B cell (primary cell): ENCODE results near the gene ULK4. TPM values are rescaled to one million over a fixed set of nuclear protein-coding genes. Genes with fewer than 3 reads are reported as not detected.

Experiments
- ATAC-seq: fragments of 200-7000 bp; cut with Tn5 transposase; one replicate; pipeline ENCODE4 v1.10.0; 2021; ENCODE audit warnings: low read depth, mild to moderate bottlenecking, moderate number of reproducible peaks, moderate library complexity
- CTCF ChIA-PET: fragments of 350-600 bp; sonication (Branson Sonifier 250); formaldehyde crosslinking; loops from one replicate; lab custom pipeline; 2021; ENCODE audit warnings: antibody characterized with exemption, inconsistent platforms; lab: Charles Lee
- POLR2A ChIA-PET: fragments of 350-600 bp; sonication (Branson Sonifier 250); formaldehyde crosslinking; loops from one replicate; lab custom pipeline; 2021; ENCODE audit warnings: antibody characterized with exemption; lab: Charles Lee
- DNase-seq: peaks from one replicate; pipeline ENCODE4 v3.0.0; 2013
- H2AFZ ChIP-seq: 2 replicates; pipeline ENCODE4 v1.6.1; 2012; ENCODE audit warnings: mild to moderate bottlenecking, low read depth, low read length; ENCODE audit not compliant: insufficient read depth, poor library complexity, severe bottlenecking
- H3K27ac ChIP-seq, 2 donors: 1 replicate in 1 of 2; 2 replicates in 1 of 2; pipeline ENCODE4 v1.5.1; 2012 to 2013; ENCODE audit warnings: low read length in 2 of 2, mild to moderate bottlenecking in 2 of 2, moderate library complexity in 1 of 2
- H3K27me3 ChIP-seq, 4 experiments: fragments of 200-600 bp in 1 of 4; sonication (generic) in 1 of 4; replicated peaks in 1 of 4; 1 replicate in 2 of 4; 2 replicates in 2 of 4; pipeline versions ENCODE4 v1.6.1 to v1.7.0; 2013 to 2016; ENCODE audit warnings: low read length in 3 of 4, mild to moderate bottlenecking in 2 of 4, mixed read lengths in 1 of 4, moderate library complexity in 1 of 4; ENCODE audit not compliant: insufficient read depth in 4 of 4, control insufficient read depth in 3 of 4; ENCODE audit errors: control extremely low read depth in 1 of 4
- H3K36me3 ChIP-seq, 2 experiments: replicated peaks in 1 of 2; 1 replicate in 1 of 2; 2 replicates in 1 of 2; pipeline versions ENCODE4 v1.6.1 to v1.7.1; 2013; ENCODE audit warnings: low read length in 1 of 2; ENCODE audit not compliant: insufficient read depth in 2 of 2, control insufficient read depth in 1 of 2; ENCODE audit errors: control extremely low read depth in 1 of 2, extremely low read depth in 1 of 2
- H3K4me1 ChIP-seq, 2 donors: fragments of 200-600 bp in 1 of 2; sonication (generic) in 1 of 2; 1 replicate in 1 of 2; 2 replicates in 1 of 2; pipeline versions ENCODE4 v1.5.1 to v1.6.1; 2013 to 2017; ENCODE audit warnings: low read length in 2 of 2; ENCODE audit not compliant: control insufficient read depth in 2 of 2, insufficient read depth in 2 of 2
- H3K4me2 ChIP-seq: replicated peaks from 2 replicates; pipeline ENCODE3; 2012; ENCODE audit warnings: mild to moderate bottlenecking, low read depth, low read length; ENCODE audit not compliant: poor library complexity, severe bottlenecking
- H3K4me3 ChIP-seq, 5 experiments: fragments of 200-600 bp in 1 of 5; sonication (generic) in 1 of 5; 1 replicate in 3 of 5; 2 replicates in 2 of 5; pipeline versions ENCODE4 v1.5.1 to v1.7.0; 2011 to 2016; ENCODE audit warnings: low read length in 4 of 5, mild to moderate bottlenecking in 4 of 5, low read depth in 2 of 5, control low read depth in 1 of 5, moderate library complexity in 1 of 5; ENCODE audit not compliant: insufficient read depth in 1 of 5; ENCODE audit errors: control extremely low read depth in 1 of 5, extremely low read depth in 1 of 5
- H3K79me2 ChIP-seq: fragments of 200-600 bp; sonication (generic); one replicate; pipeline ENCODE4 v1.6.0; 2016; ENCODE audit warnings: low read length; ENCODE audit not compliant: control insufficient read depth, insufficient read depth
- H3K9ac ChIP-seq: fragments of 200-600 bp; sonication (generic); 2 replicates; pipeline ENCODE4 v1.6.1; 2017; ENCODE audit warnings: mild to moderate bottlenecking, low read length, moderate library complexity
- H3K9me3 ChIP-seq, 3 donors: one replicate each; pipeline versions ENCODE4 v1.6.1 to v1.7.1; 2013; ENCODE audit warnings: low read length in 2 of 3; ENCODE audit not compliant: control insufficient read depth in 2 of 3, insufficient read depth in 1 of 3; ENCODE audit errors: control extremely low read depth in 1 of 3
- H4K20me1 ChIP-seq: 2 replicates; pipeline ENCODE4 v1.6.0; 2012; ENCODE audit warnings: mild to moderate bottlenecking, low read length; ENCODE audit not compliant: insufficient read depth, control insufficient read depth, poor library complexity, severe bottlenecking
- H3K27ac Mint-ChIP-seq: one replicate; pipeline ENCODE4 v1.8.0; 2021; ENCODE audit warnings: mixed read lengths
- H3K27me3 Mint-ChIP-seq: one replicate; pipeline ENCODE4 v1.8.0; 2021; ENCODE audit warnings: mixed read lengths
- H3K4me1 Mint-ChIP-seq: one replicate; pipeline ENCODE4 v1.8.0; 2021; ENCODE audit warnings: mixed read lengths
- H3K4me3 Mint-ChIP-seq: one replicate; pipeline ENCODE4 v1.8.0; 2021; ENCODE audit warnings: mixed read lengths
- H3K9me3 Mint-ChIP-seq: one replicate; pipeline ENCODE4 v1.8.0; 2022; ENCODE audit warnings: mixed read lengths; ENCODE audit not compliant: insufficient read depth
- EZH2 ChIP-seq: IDR thresholded peaks from 2 replicates; pipeline ENCODE4 v1.6.1; 2012; ENCODE audit warnings: borderline replicate concordance, low read depth, mild to moderate bottlenecking, moderate library complexity, low read length; ENCODE audit not compliant: insufficient read depth, poor library complexity, severe bottlenecking
- WGBS: methylation state at CpG from one replicate; pipeline ENCODE4 v1.1.5; 2013; ENCODE audit warnings: missing lambda C conversion rate; ENCODE audit not compliant: insufficient coverage; 5-methylcytosine and 5-hydroxymethylcytosine counted together
- intact Hi-C: fragments of 100-400 bp; cut with micrococcal nuclease; formaldehyde crosslinking; loops from one replicate; pipeline ENCODE4 v1.10.0; 2022
- polyA plus RNA-seq: library from polyadenylated mRNA; depleted of rRNA; stranded (reverse); fragments of >200 nt; gene quantifications from 2 replicates; pipeline ENCODE4 v1.2.3, GENCODE V29; 2012
- total RNA-seq, 2 donors: library from RNA; stranded (reverse); fragments of 120-200 nt in 1 of 2; gene quantifications; 1 replicate in 1 of 2; 2 replicates in 1 of 2; pipeline versions ENCODE4 v1.2.3 to v1.2.4, GENCODE V29; 2013 to 2022
- TF ChIP-seq, protein P1 (sequence below): fragments of 200-600 bp; IDR thresholded peaks from one replicate; pipeline ENCODE4 v1.8.0; 2022; ENCODE audit warnings: antibody characterized with exemption, mild to moderate bottlenecking

The ULK4 gene
- total and polyA plus RNA-seq, 2 donors (not counting 1 experiment from before 2014, with no cell fraction given): 5.2 to 33.7 TPM

DNA sequence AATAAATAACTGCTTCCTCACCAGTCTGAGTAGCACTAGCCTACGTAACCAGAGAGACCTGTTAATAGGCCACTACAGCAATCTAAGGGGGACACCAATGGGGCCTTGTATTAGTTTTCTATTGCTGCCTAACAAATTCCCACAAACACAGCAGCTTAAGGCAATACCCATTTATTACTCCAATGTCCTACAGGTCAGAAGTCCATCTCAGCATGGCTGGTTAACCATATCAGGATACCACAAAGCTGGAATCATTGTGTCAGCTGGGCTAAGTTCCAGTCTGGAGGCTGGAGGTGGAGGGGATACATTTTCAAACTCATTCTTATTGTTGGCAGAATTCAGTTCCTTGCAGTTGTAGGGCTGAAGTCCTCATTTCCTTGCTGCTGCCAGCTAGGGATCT is 331.9 kb downstream of the ULK4 start:
- CTCF ChIA-PET: no interaction called here
- Histone ChIP-seq H3K27ac (no peak overlapping the region), H3K4me1 (no peaks in the 10 kb centered on the region), H3K9me3 (no peaks in the 10 kb centered on the region), H2AFZ (no peak overlapping the region), H3K9ac (no peak overlapping the region), H4K20me1 (no peaks in the 10 kb centered on the region), H3K79me2 (no peaks in the 10 kb centered on the region), H3K27me3 (no peaks in the 10 kb centered on the region), H3K4me3 (no peak overlapping the region), H3K36me3 (no peaks in the 10 kb centered on the region), H3K4me2 (no peak overlapping the region)
- Mint-ChIP-seq H3K4me1 (no peaks in the 10 kb centered on the region), H3K27ac (no peak overlapping the region), H3K9me3 (no peaks in the 10 kb centered on the region), H3K4me3 (no peak overlapping the region), H3K27me3 (no peaks in the 10 kb centered on the region)
- DNase-seq (no peak), ATAC-seq (no peak)
- POLR2A ChIA-PET: no interaction called here
- TF ChIP-seq, protein P1, sequence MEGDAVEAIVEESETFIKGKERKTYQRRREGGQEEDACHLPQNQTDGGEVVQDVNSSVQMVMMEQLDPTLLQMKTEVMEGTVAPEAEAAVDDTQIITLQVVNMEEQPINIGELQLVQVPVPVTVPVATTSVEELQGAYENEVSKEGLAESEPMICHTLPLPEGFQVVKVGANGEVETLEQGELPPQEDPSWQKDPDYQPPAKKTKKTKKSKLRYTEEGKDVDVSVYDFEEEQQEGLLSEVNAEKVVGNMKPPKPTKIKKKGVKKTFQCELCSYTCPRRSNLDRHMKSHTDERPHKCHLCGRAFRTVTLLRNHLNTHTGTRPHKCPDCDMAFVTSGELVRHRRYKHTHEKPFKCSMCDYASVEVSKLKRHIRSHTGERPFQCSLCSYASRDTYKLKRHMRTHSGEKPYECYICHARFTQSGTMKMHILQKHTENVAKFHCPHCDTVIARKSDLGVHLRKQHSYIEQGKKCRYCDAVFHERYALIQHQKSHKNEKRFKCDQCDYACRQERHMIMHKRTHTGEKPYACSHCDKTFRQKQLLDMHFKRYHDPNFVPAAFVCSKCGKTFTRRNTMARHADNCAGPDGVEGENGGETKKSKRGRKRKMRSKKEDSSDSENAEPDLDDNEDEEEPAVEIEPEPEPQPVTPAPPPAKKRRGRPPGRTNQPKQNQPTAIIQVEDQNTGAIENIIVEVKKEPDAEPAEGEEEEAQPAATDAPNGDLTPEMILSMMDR: no peak
- TF ChIP-seq EZH2: no peak
- intact Hi-C loops: no loop called here
- WGBS: 100% methylated on average over 1 of the region's 1 CpG

DNA sequence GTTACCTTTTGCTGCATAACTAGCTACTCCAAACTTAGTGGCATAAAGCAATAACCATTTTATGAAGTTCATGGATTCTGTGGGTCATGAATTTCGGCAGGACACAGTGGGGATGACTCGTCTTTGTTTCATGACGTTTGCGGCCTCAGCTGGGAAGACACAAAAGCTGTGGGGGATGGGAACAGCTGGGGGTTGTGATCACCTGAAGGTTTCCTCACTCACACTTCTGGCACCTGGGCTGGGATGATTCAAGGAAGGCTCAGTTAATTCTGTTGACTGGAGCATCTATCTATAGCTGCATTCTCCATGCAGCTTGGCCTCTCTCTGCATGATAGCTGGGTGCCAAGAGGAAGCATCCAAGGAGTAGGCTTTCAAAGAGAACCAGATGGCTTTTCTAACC is 332.8 kb downstream of the ULK4 start:
- H3K4me3 ChIP-seq: no peak overlapping the region
- H2AFZ ChIP-seq: no peak overlapping the region
- H3K79me2 ChIP-seq: no peaks in the 10 kb centered on the region
- Mint-ChIP-seq H3K4me1 (no peaks in the 10 kb centered on the region), H3K4me3 (no peak overlapping the region), H3K27ac (no peak overlapping the region), H3K27me3 (no peaks in the 10 kb centered on the region), H3K9me3 (no peaks in the 10 kb centered on the region)
- H4K20me1 ChIP-seq: no peaks in the 10 kb centered on the region
- H3K36me3 ChIP-seq: no peaks in the 10 kb centered on the region
- TF ChIP-seq, protein P1: no peak
- TF ChIP-seq EZH2: no peak
- no peak overlapping the region for H3K4me2 ChIP-seq
- no peaks in the 10 kb centered on the region for H3K27me3 ChIP-seq
- 100% methylated on average over 1 of the region's 4 CpGs for WGBS
- no peak overlapping the region for H3K27ac ChIP-seq
- DNase-seq (no peak), ATAC-seq (no peak)
- POLR2A ChIA-PET: no interaction called here
- intact Hi-C loops: no loop called here
- no peaks in the 10 kb centered on the region for H3K9me3 ChIP-seq
- CTCF ChIA-PET: no interaction called here
- no peak overlapping the region for H3K9ac ChIP-seq
- no peaks in the 10 kb centered on the region for H3K4me1 ChIP-seq
